ENCODE data around the gene CCDC87. TPM values are rescaled to one million over a fixed set of nuclear protein-coding genes. Genes with fewer than 3 reads are reported as not detected.
A peak's percentile ranks its signal among the peaks of the same experiment; 100 is the strongest.

Gene CCDC87
- total and polyA plus RNA-seq, 2 of the 8 experiments (the other 6 are each of a cell fraction or from before 2014, with no cell fraction given), result 0.32 to 0.99 TPM

DNA sequence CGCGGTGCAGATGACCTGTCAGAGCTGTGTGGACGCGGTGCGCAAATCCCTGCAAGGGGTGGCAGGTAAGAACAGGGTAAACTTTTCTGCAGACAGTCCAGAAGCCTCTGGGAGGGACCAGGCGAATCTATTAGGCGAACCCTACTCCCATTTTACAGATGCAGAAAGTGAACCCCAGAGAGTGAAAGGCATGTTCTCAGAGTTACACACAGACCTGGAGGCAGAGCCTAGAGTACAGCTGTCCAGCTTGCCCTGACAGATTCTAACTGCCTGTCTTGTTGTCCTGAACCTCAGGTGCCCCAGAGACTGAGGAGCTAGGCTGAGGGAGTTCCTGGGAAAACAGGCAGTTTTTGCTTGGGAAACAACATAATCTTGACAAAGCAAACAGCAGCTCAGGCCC is 787 bp upstream of the CCDC87 start:
- CTCF ChIA-PET (ENCODE audit: partially characterized antibody), result interaction anchor here (0.7 to 3.3 kb wide), 4 partner anchors 13 to 102 kb away, joined by 5 to 17 read pairs (median 6); no protein-coding TSS in a partner anchor
- peaks cover 0 to 10% (median 4%) of the 10 kb centered on the region in 4 experiments; a peak in 3 of 7 replicates for H3K27me3 ChIP-seq (replicated peaks in 1 of 4; ENCODE audit: control insufficient read depth in 3 of 4, extremely low read depth in 1 of 4, insufficient read depth in 3 of 4, low read length in 3 of 4)
- POLR2A ChIA-PET (ENCODE audit: partially characterized antibody), result interaction anchor here (0.9 to 65.3 kb wide), 5 partner anchors 10 to 49 kb away, joined by 3 to 2165 read pairs (median 6); partner anchors contain the start of genes ACTN3, RBM14 and RBM4

More for the DNA sequence above, 787 bp upstream of the CCDC87 start:
- Histone ChIP-seq H3K23me2 (ENCODE audit: low read depth, low read length) (peaks cover 9% of the 10 kb centered on the region), H2BK12ac (ENCODE audit: low read depth, low read length) (peak overlapping the region; percentile 13; the same call in 1 of the 2 replicates), H3K4me1 (replicated peaks in 1 of 4; ENCODE audit: control insufficient read depth in 3 of 4, insufficient read depth in 4 of 4, low read length in 3 of 4) (peaks cover 0 to 11% (median 7%) of the 10 kb centered on the region in 4 experiments; a peak in 6 of 7 replicates), H3K14ac (ENCODE audit: insufficient read length) (no peak overlapping the region), H3K79me2 (ENCODE audit: control insufficient read depth in 1 of 2, insufficient read depth in 2 of 2, low read length in 2 of 2) (peaks cover 0 to 5% of the 10 kb centered on the region in 2 experiments; a peak in 2 of 4 replicates), H2BK5ac (ENCODE audit: low read depth, low read length) (0 out of 2 replicates have a peak overlapping the region, but pooled peaks have one; percentile 47), H4K8ac (ENCODE audit: extremely low read depth, insufficient read depth, low read length) (peak overlapping the region; percentile 94; the same call in 1 of the 2 replicates), H3K18ac (ENCODE audit: extremely low read depth, low read length) (no peak overlapping the region), H2AFZ (ENCODE audit: low read length) (no peak overlapping the region), H4K20me1 (replicated peaks in 1 of 2; ENCODE audit: control insufficient read depth in 1 of 2, insufficient read depth in 2 of 2, low read length in 2 of 2) (no peaks in the 10 kb centered on the region), H3K9ac (replicated peaks in 1 of 4; ENCODE audit: extremely low read depth in 1 of 4, low read depth in 3 of 4, low read length in 3 of 4) (peak overlapping the region in 3 of 4 experiments; percentile 26 to 70 (median 67); a peak in 3 of 7 replicates), H2AK5ac (ENCODE audit: low read depth, low read length) (0 out of 2 replicates have a peak overlapping the region, but pooled peaks have one; percentile 7), H3K23ac (ENCODE audit: insufficient read length) (no peak overlapping the region), H3K4me2 (ENCODE audit: insufficient read depth in 1 of 2, low read depth in 2 of 2, low read length in 2 of 2) (peak overlapping the region; percentile 60 to 92), H3K36me3 (ENCODE audit: control insufficient read depth in 2 of 4, insufficient read depth in 4 of 4, low read length in 3 of 4) (no peaks in the 10 kb centered on the region; a peak in 1 of 8 replicates), H3K27ac (ENCODE audit: low read depth, low read length) (no peak overlapping the region), H4K91ac (replicated peaks; ENCODE audit: insufficient read length, low read length) (peak overlapping the region; percentile 50), H2BK120ac (replicated peaks; ENCODE audit: low read depth, low read length) (no peak overlapping the region), H2BK20ac (ENCODE audit: low read length) (no peak overlapping the region), H2BK15ac (ENCODE audit: low read length) (no peak overlapping the region), H3K79me1 (ENCODE audit: low read depth, low read length) (peaks cover 5% of the 10 kb centered on the region), H3K56ac (replicated peaks; ENCODE audit: insufficient read length, low read depth, low read length) (no peak overlapping the region), H4K5ac (ENCODE audit: insufficient read length, low read depth, low read length) (no peak overlapping the region), H3K4me3 (ENCODE audit: extremely low read depth in 1 of 4, insufficient read depth in 2 of 4, low read depth in 3 of 4, low read length in 4 of 4) (peak overlapping the region; percentile 49 to 73 (median 64)), H3K4ac (replicated peaks; ENCODE audit: insufficient read length, low read depth, low read length) (peak overlapping the region; percentile 94), H3K9me3 (ENCODE audit: insufficient read depth in 2 of 2, low read depth in 1 of 2, low read length in 1 of 2) (peaks cover 9 to 17% of the 10 kb centered on the region in 2 experiments)
- DNase-seq (ENCODE audit: low read depth in 1 of 2, low spot score in 2 of 2), result no peak
- TF ChIP-seq YY1 (IDR thresholded peaks at IDR 0.05; ENCODE audit: low read depth, low read length), result no peak
- TF ChIP-seq RBBP5 (IDR thresholded peaks at IDR 0.05; ENCODE audit: borderline replicate concordance, low read depth, low read length), result no peak
- no peak for TF ChIP-seq GTF2F1 (IDR thresholded peaks at IDR 0.05; ENCODE audit: borderline replicate concordance, low read depth, low read length)
- TF ChIP-seq EGR1 (IDR thresholded peaks at IDR 0.05; ENCODE audit: borderline replicate concordance, low read depth, low read length), result no peak
- TF ChIP-seq TBP (IDR thresholded peaks at IDR 0.05; ENCODE audit: low read depth, low read length), result no peak
- no peak for TF ChIP-seq TCF12 (IDR thresholded peaks at IDR 0.05; ENCODE audit: low read depth, low read length)
- no peak for FAIRE-seq
- 95% methylated on average over 7 of the region's 7 CpGs; no CpG with 5 or more reads in 1 of the 2 experiments for WGBS, 2 experiments (ENCODE audit: extremely low coverage in 1 of 2, insufficient coverage in 1 of 2, insufficient read length in 1 of 2, insufficient replicate concordance in 2 of 2, low coverage in 1 of 2, low lambda C conversion rate in 2 of 2, missing lambda C conversion rate in 1 of 2)
